Activated CD8-positive, alpha-beta T cell treated with anti-CD3 and anti-CD28 coated beads, Interleukin-2, amount 10 ng/mL, durations not matched to agents 7 days and 5 days (primary cell): ENCODE results near the gene SPATA3. TPM values are rescaled to one million over a fixed set of nuclear protein-coding genes. Genes with fewer than 3 reads are reported as not detected.

Experiments
- ATAC-seq: fragments of 150-1000 bp; cut with Tn5 transposase; one replicate; pipeline ENCODE4 v1.10.0; 2021; ENCODE audit warnings: moderate library complexity
- CTCF ChIA-PET: fragments of 350-600 bp; sonication (Branson Sonifier 250); formaldehyde crosslinking; loops from one replicate; lab custom pipeline; 2021; ENCODE audit warnings: antibody characterized with exemption; lab: Charles Lee
- POLR2A ChIA-PET: fragments of 350-600 bp; sonication (Branson Sonifier 250); formaldehyde crosslinking; loops from one replicate; lab custom pipeline; 2021; ENCODE audit warnings: antibody characterized with exemption; lab: Charles Lee
- DNase-seq: peaks from one replicate; pipeline ENCODE4 v3.0.0-alpha.2; 2020
- H3K27ac Mint-ChIP-seq: one replicate; pipeline ENCODE4 v1.8.0; 2021; ENCODE audit warnings: mild to moderate bottlenecking, mixed read lengths
- H3K27me3 Mint-ChIP-seq: one replicate; pipeline ENCODE4 v1.8.0; 2021; ENCODE audit warnings: low read depth, mixed read lengths
- H3K36me3 Mint-ChIP-seq: one replicate; pipeline ENCODE4 v1.8.0; 2021; ENCODE audit warnings: low read depth, mixed read lengths
- H3K4me1 Mint-ChIP-seq: one replicate; pipeline ENCODE4 v1.8.0; 2021; ENCODE audit warnings: low read depth, mixed read lengths
- H3K4me3 Mint-ChIP-seq: one replicate; pipeline ENCODE4 v1.8.0; 2021; ENCODE audit warnings: mild to moderate bottlenecking, mixed read lengths
- H3K9me3 Mint-ChIP-seq: one replicate; pipeline ENCODE4 v1.8.0; 2022; ENCODE audit warnings: mixed read lengths; ENCODE audit not compliant: insufficient read depth
- total RNA-seq, 2 experiments: library from RNA; stranded (reverse); gene quantifications; one replicate each; pipeline ENCODE4 v1.2.3, GENCODE V29; 2021

The SPATA3 gene
- total RNA-seq, 2 experiments from 2014 or later = 0.29 TPM; not detected in 1

DNA sequence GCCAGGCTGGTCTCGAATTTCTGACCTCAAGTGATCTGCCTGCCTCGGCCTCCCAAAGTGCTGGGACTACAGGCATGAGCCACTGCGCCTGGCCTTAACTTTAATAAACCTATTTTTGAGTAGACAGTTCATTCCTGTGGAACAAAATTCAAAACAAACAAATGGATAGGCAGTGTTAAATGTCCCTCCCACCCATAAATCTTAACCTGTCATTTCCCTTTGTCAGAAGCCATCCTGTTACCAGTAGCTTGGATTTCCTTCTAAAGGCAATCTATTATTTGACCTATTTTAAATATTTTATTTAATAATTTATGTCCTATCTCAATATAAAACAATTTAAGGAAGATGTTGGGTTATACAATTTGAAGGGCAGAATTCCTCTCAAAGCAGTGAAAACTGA is 34.8 kb downstream of the SPATA3 start:
- Mint-ChIP-seq H3K27me3 (peaks cover 36% of the 10 kb centered on the region), H3K4me1 (no peaks in the 10 kb centered on the region), H3K4me3 (no peak overlapping the region), H3K9me3 (no peaks in the 10 kb centered on the region), H3K27ac (no peak overlapping the region), H3K36me3 (no peaks in the 10 kb centered on the region)
- CTCF ChIA-PET = interaction anchor here (1.1 to 3.5 kb wide), 2 partner anchors 22 to 183 kb away, joined by 3 to 16 read pairs; no protein-coding TSS in a partner anchor
- ATAC-seq = no peak
- DNase-seq = no peak
- POLR2A ChIA-PET = no interaction called here

DNA sequence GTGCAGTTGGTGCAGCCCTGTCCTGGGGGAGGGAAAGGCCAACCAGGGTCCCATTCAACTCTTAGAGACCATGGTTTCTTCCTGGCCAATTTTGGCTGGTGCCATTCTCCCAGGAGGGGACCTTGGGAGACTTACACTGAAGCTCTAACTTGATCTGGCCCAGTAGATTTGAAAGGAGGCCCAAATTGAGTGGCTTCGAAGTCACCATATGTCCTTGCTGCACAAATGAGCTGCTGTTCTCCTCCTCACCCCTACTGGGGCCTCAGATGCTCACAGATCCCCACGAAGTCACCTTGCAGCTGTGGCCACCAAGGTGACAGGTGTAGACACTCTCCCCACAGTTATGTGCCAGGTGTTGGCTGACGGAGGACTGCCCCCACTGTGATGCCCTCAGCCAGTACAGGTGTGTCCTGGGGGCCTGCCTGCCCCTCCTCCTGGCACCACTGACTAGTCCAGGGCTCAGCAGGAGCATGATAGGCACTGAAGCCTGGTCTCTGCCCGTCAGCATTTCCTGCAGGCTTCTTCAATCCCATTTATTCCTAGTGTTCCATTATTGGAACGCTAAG is 36.7 kb downstream of the SPATA3 start:
- no peak for DNase-seq
- ChIA-PET POLR2A (interaction anchor here (1.3 kb wide), 1 partner anchor 9 kb away, joined by 3 read pairs; no protein-coding TSS in a partner anchor), CTCF (interaction anchor here (3.5 kb wide), 1 partner anchor 20 kb away, joined by 16 read pairs; no protein-coding TSS in a partner anchor)
- no peak overlapping the region for H3K4me3 Mint-ChIP-seq
- peaks cover 46% of the 10 kb centered on the region for H3K27me3 Mint-ChIP-seq
- H3K9me3 Mint-ChIP-seq = no peaks in the 10 kb centered on the region
- H3K36me3 Mint-ChIP-seq = no peaks in the 10 kb centered on the region
- no peak overlapping the region for H3K27ac Mint-ChIP-seq
- ATAC-seq = no peak
- H3K4me1 Mint-ChIP-seq = peaks cover 2% of the 10 kb centered on the region

DNA sequence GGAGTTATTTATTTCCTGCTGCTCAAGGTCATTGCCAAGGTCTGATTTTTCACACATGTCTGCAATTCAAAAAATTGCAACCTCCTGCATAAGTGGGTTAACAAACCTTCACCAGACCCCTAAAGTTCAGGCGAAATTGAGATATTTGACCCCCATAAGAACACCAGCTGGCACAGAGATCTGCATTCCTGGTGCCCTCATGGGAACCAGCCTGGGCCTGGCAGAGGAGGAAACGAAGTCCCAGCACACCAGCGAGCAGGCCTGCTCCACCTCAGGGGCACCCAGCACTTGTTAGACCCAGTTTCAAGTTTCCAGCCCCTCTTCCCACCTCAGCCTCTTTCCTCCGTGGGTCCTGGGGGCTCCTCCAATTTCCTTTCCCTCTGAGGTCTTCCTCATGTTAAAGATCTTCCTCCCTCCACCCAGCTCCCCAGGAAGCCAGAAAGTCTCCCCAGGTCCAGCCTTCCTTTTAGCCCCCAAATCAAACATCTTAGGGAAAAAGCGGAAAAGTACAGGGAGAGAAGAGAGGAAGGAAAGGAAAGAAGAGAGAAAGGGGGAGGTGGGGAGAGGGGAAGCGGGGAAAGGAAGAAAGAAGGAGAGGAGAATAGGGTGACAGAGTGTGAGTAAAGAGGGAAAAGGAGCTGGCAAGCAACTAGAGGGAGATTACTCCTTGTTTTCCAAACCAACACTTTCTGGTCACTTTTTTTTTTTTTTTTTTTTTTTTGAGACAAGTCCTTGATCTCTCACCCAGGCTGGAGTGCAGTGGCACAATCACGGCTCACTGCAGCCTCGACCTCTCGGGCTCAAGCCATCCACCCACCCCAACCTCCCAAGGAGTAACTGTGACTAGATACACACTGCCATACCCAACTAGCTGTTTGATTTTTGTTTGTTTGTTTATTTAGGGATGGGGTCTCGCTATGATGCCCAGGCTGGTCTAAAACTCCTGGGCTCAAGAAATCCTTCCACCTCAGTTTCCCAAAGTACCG is 37.5 kb downstream of the SPATA3 start:
- no peaks in the 10 kb centered on the region for H3K36me3 Mint-ChIP-seq
- H3K4me3 Mint-ChIP-seq = no peak overlapping the region
- DNase-seq (no peak), ATAC-seq (no peak)
- H3K9me3 Mint-ChIP-seq = no peaks in the 10 kb centered on the region
- peaks cover 50% of the 10 kb centered on the region for H3K27me3 Mint-ChIP-seq
- ChIA-PET CTCF (interaction anchor here (3.5 kb wide), 1 partner anchor 19 kb away, joined by 16 read pairs; no protein-coding TSS in a partner anchor), POLR2A (interaction anchor here (1.3 kb wide), 1 partner anchor 9 kb away, joined by 3 read pairs; no protein-coding TSS in a partner anchor)
- H3K27ac Mint-ChIP-seq = no peak overlapping the region
- H3K4me1 Mint-ChIP-seq = peaks cover 2% of the 10 kb centered on the region

DNA sequence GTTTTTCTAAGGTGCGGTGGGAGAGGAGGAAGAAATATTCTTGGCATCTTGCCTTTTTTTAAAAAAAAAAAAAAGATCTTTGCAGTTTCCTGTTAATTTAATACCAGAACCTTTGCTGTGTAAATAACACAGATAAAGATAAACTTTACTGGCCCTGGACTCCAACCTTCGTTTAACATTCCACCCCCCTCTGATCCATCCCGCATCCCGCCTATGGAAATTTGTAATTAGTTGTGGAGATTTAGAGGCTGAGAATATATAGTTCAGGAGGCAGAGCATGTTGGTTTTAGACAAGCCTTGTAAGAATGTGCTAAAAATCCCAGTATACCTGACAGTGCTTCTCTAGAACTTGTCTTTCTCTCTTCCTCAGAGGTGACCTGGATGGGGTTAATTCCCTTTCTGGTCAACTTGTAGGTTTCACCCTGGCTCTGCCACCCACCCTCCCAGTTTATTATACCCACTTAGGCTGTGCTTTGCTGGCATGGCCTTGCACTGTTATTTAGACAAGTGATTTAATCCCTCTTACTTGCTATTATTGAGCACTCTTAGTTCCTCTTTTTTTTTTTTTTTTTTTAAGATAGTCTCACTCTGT is 38.5 kb downstream of the SPATA3 start:
- Mint-ChIP-seq H3K4me3 (no peak overlapping the region), H3K9me3 (no peaks in the 10 kb centered on the region), H3K36me3 (no peaks in the 10 kb centered on the region), H3K4me1 (peaks cover 2% of the 10 kb centered on the region), H3K27ac (no peak overlapping the region), H3K27me3 (peaks cover 58% of the 10 kb centered on the region)
- POLR2A ChIA-PET = no interaction called here
- no peak for ATAC-seq
- CTCF ChIA-PET = interaction anchor here (1.3 kb wide), 1 partner anchor 17 kb away, joined by 3 read pairs; no protein-coding TSS in a partner anchor
- DNase-seq = no peak

DNA sequence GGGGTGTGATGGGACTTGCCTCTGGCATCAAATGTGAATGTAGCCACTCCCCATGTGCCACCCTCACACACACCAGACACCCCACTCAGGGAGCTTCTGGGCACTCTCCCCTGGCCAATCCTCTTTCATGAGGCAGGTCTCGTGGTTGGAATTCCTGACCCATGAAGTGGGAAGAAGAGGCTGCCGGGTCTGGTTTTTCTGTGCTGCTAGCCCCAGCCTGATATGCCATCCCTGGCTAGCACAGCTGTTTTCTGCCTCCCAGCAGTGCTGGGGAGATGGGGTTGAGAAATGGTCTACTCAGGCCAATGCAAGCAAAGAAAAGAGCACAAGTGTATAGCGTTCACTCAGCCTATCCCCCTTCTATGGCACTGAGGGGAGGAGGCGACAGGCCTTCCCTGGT is 40.2 kb downstream of the SPATA3 start:
- ChIA-PET CTCF (interaction anchor here (1.3 kb wide), 1 partner anchor 15 kb away, joined by 3 read pairs; no protein-coding TSS in a partner anchor), POLR2A (no interaction called here)
- no peak overlapping the region for H3K27ac Mint-ChIP-seq
- peaks cover 2% of the 10 kb centered on the region for H3K4me1 Mint-ChIP-seq
- H3K27me3 Mint-ChIP-seq = peaks cover 65% of the 10 kb centered on the region
- no peak for DNase-seq
- H3K9me3 Mint-ChIP-seq = no peaks in the 10 kb centered on the region
- H3K36me3 Mint-ChIP-seq = no peaks in the 10 kb centered on the region
- H3K4me3 Mint-ChIP-seq = no peak overlapping the region
- ATAC-seq = no peak

DNA sequence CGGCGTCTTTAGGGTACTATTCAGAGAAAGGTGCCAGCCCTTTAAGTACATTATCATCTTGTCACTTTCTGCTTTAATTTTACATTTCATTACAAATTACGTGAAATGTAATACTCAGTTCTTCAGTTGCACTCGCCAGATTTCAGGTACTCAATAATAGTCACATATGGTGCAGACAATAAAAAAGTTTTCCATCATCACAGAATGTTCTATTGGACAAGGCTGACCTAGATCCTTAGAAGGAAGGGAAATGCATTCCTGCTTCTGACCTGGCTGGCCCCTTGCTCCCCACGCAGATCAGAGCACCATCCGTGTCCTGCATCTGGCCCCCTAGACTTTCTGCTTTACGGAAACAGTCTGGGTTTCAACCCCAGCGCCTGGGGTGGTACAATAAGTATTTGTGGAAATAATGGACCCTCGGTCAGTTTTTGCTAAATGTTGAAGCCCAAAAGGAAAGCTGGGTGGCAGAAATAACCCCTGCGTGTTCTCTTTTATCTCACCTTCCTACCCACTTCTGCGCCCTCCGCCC is 40.7 kb downstream of the SPATA3 start:
- H3K9me3 Mint-ChIP-seq = no peaks in the 10 kb centered on the region
- no peak overlapping the region for H3K4me3 Mint-ChIP-seq
- no peak overlapping the region for H3K27ac Mint-ChIP-seq
- DNase-seq = no peak
- peaks cover 2% of the 10 kb centered on the region for H3K4me1 Mint-ChIP-seq
- ATAC-seq = no peak
- H3K27me3 Mint-ChIP-seq = peaks cover 68% of the 10 kb centered on the region
- H3K36me3 Mint-ChIP-seq = no peaks in the 10 kb centered on the region
- CTCF ChIA-PET = no interaction called here
- POLR2A ChIA-PET = no interaction called here

DNA sequence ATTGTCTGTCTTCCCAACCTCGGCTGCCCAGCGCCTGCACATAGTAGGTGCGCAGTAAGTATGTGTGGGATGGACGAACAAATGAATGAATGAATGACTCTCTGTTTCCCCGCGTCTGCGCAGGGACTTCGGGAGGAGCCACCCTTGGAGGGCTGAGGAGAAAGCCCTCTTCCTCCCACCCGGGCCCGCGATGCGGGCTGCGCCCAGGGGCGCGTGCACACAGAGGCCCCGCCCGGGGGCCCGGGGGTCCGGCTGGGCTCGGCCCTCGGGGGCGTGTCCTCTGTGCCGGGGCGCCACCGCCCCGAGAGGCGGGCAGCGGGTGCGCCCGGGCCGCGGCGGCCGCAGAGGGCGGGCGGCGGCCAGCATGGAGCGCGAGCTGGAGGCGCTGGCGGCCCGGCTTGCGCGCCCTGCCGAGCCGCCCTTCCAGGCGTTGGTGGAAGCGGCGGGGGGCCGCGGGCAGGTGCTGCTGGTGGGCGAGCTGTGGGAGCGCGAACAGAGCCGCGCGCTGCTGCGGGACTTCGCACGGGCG is 41.3 kb downstream of the SPATA3 start, which contains the start of gene C2orf72:
Gene C2orf72 (plus strand): TSS at position 322 of the 529 bp plus-strand sequence. CDS start 43 bp downstream, at position 365.
- ATAC-seq (peak; percentile 59), DNase-seq (no peak)
- POLR2A ChIA-PET = no interaction called here
- CTCF ChIA-PET = no interaction called here
- Mint-ChIP-seq H3K9me3 (no peaks in the 10 kb centered on the region), H3K36me3 (no peaks in the 10 kb centered on the region), H3K4me3 (peak within 1 kb of the TSS; percentile 37), H3K27me3 (peaks cover 69% of the 10 kb centered on the region), H3K4me1 (peaks cover 2% of the 10 kb centered on the region), H3K27ac (no peak within 1 kb of the TSS)

DNA sequence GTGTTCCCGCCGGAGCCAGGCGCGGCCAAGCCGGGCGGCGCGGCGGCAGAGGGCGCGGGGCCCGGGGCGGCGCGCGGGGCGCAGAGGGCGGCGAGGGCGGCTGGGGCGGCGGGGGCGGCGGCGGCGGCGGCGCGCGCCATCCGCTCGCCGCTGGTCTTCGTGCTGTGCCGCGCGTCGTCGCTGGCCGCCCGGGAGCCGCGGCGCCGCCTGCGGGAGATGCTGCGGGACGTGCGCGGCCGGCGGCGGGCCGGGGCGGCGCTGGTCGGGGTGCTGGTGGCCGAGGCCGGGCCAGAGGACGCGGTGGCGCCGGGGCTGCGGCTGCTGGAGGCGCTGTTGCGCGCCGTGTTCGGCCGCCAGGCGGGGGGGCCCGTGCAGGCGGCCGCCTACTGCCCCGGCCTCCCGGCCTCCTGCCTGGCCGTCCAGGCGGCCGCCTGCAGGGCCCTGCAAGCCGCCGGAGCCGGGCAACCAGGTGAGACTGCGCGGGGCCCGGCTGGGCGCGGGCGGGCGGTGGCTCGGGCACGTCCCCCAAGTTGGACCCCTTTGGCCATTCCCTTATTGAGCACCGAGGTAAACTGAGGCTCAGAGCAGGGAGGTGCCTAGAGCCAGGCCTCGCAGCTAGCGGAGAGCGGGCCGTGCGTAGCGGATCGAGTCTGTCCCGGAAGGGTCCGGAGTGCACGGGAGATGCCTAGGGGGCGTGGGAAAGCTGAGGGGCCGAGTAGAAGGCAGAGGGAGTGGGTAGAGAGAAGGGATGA is 42.0 kb downstream of the SPATA3 start:
- Mint-ChIP-seq H3K4me1 (peaks cover 2% of the 10 kb centered on the region), H3K36me3 (no peaks in the 10 kb centered on the region), H3K9me3 (no peaks in the 10 kb centered on the region), H3K27me3 (peaks cover 64% of the 10 kb centered on the region), H3K4me3 (peak overlapping the region; percentile 37), H3K27ac (no peak overlapping the region)
- ATAC-seq (peak; percentile 74), DNase-seq (no peak)
- ChIA-PET POLR2A (no interaction called here), CTCF (no interaction called here)

DNA sequence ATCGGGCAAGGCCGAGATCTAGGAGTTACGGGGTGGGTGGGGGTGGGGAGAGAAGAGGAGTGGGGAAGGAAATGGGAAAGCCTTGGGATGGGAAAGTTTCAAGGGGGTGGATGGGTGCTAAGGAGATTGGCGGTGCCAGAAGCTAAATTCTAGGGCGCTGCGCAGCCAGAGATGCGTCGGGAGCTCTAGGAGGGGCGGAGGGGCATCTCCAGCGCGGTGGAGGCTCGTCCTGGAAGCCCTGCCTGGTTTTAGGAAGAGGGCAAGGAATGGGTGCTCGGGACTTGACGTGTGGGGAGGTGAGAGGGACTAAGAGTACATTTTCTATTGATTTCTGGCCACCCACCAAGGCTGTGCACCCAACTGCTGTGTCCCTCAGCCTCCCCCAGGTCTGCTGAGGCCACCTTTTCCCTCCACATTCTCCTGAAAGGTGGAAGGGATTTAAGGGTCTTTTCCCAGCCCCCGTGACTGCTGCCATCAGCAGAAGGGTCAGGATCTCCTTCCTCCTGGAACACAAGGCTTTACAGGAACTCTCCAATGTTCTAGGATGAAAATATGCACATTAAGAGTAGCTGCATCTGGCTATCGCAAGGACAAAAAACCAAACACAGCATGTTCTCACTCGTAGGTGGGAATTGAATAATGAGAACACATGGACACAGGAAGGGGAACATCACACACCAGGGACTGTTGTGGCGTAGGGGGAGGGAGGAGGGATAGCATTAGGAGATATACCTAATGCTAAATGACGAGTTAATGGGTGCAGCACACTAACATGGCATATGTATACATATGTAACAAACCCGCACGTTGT is 42.8 kb downstream of the SPATA3 start:
- CTCF ChIA-PET = no interaction called here
- H3K27ac Mint-ChIP-seq = no peak overlapping the region
- peak overlapping the region; percentile 37 for H3K4me3 Mint-ChIP-seq
- POLR2A ChIA-PET = no interaction called here
- no peak for DNase-seq
- peaks cover 2% of the 10 kb centered on the region for H3K4me1 Mint-ChIP-seq
- no peak for ATAC-seq
- H3K27me3 Mint-ChIP-seq = peaks cover 60% of the 10 kb centered on the region
- H3K36me3 Mint-ChIP-seq = no peaks in the 10 kb centered on the region
- no peaks in the 10 kb centered on the region for H3K9me3 Mint-ChIP-seq

DNA sequence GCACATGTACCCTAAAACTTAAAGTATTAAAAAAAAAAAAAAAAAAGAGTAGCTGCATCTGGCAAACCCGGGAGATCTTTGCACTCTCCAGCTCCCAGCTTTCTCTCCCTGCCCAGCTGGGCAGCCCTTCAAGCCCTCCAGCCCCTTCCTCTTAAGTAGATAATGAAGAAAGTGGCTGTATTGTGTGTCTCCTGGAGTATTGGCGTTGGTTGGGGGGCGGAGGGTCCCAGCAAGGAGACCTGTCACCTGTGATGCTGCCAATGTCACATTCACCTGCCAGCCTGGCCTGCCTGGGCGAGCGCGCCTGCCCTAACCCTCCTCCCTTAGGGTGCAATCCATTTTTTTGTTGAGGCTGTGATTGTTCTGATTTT is 43.4 kb downstream of the SPATA3 start:
- Mint-ChIP-seq H3K4me1 (peaks cover 2% of the 10 kb centered on the region), H3K27me3 (peaks cover 57% of the 10 kb centered on the region), H3K4me3 (no peak overlapping the region), H3K27ac (no peak overlapping the region), H3K36me3 (no peaks in the 10 kb centered on the region), H3K9me3 (no peaks in the 10 kb centered on the region)
- ATAC-seq (no peak), DNase-seq (no peak)
- POLR2A ChIA-PET = no interaction called here
- CTCF ChIA-PET = interaction anchor here (1.4 kb wide), 1 partner anchor 14 kb away, joined by 4 read pairs; no protein-coding TSS in a partner anchor
